ENCODE results near the gene DBX2.
"Not testable (repeated sequence)": the region's sequence is repeated elsewhere in the genome, so short reads cannot be mapped to it uniquely, and the experiment has no call there.

The DBX2 gene

GRCh38 chr12:45008211-45008610 lies 42.7 kb downstream of the DBX2 start:
- DNase-seq, result no peak

GRCh38 chr12:44999355-44999754 lies 51.5 kb downstream of the DBX2 start:
- DNase-seq, result no peak

DNA sequence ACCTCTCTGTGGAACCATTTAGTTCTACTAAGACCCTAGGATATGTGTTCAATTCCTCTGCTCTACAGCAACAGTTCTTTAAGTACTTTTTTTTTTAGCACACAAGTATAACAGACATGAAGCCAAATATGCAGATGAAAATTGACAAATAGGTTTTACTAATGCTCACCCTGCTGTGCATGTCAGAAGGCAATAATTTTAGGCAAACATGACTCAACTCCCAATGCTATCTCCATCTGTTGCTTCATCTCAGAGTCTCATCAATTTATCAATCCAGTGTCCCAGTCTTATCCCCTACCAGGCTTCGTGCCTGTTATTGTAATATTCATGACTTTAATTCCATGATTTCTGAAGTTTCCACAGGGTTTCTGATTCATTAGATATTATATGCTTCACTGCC lies 57.7 kb downstream of the DBX2 start:
- DNase-seq, result no peak

DNA sequence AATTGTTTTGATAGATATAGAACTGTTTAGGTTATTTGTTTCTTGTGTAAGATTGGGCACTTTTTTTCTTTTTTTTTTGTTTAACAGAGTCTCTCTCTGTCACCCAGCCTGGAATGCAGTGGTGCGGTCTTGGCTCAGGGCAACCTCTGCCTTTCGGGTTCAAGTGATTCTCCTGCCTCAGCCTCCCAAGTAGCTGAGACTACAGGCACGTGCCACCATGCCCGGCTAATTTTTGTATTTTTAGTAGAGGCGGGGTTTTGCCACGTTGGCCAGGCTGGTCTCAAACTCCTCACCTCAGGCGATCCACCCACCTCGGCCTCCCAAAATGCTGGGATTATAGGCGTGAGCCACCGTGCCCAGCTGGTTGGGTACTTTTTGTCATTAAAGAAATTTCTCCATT lies 66.0 kb downstream of the DBX2 start:
- DNase-seq, result not testable (repeated sequence)

DNA sequence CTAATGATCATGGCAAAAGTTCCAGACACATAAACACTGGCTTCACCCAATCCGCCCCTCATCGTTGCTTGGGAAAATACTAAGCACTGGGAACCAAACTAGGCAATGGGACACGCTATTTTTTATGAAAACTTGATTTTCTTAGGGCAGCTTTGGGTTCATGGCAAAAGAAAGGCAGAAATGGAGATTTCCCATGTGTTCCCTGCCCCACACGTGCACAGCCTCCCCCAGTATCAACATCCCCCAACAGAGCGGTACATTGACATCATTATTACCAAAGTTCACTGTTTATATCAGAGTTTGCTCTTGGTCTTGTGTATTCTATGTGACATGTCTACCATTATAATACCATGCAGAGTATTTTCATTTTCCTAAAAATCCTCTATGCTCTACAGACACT lies 71.0 kb downstream of the DBX2 start:
- DNase-seq, result no peak

GRCh38 chr12:44976246-44976645 lies 74.7 kb downstream of the DBX2 start:
- no peak for DNase-seq

- DNase-seq, result peak; percentile 3
Observed at GRCh38 chr12:44972746-44973421, 78.0 kb downstream of the DBX2 start.

DNA sequence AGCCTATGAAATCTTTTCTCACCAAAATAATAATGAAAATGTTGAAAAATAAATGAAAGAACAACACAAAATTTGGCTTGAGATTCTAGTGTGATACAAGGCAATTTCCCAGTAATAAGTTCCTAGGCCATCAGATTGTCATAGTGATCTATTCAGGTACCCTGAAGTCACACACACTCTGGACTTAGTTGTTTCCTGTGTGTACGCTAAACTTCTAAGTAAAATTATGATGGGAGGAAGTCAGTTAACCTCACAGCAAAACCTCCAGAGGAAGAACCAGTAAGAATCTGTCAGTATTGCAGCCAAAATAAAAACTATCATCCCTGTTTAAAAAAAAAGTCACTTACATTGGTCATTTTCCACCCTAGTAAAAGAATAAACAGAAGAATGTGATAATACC lies 81.9 kb downstream of the DBX2 start:
- DNase-seq, result no peak

All from HCEC 1CT (cell line).